WTC11 (cell line): ENCODE measurements around the gene UGGT2.

Source experiments
- ATF6 ChIP-seq: sonication (generic); formaldehyde crosslinking; IDR thresholded peaks from 2 replicates; pipeline ENCODE4 v1.8.1; 2023; ENCODE audit warnings: mild to moderate bottlenecking, missing genetic modification reagents
- CBFB ChIP-seq: sonication (generic); formaldehyde crosslinking; IDR thresholded peaks from 2 replicates; pipeline ENCODE4 v1.8.1; 2022; ENCODE audit warnings: mild to moderate bottlenecking, low read depth, missing genetic modification reagents
- ETV6 ChIP-seq: sonication (generic); formaldehyde crosslinking; IDR thresholded peaks from 2 replicates; pipeline ENCODE4 v1.8.1; 2022; ENCODE audit warnings: mild to moderate bottlenecking, missing genetic modification reagents
- FOXK1 ChIP-seq: sonication (generic); formaldehyde crosslinking; IDR thresholded peaks from 2 replicates; pipeline ENCODE4 v1.8.0; 2022; ENCODE audit warnings: mild to moderate bottlenecking, moderate library complexity, missing genetic modification reagents
- FOXP1 ChIP-seq: sonication (generic); formaldehyde crosslinking; IDR thresholded peaks from 2 replicates; pipeline ENCODE4 v1.8.0; 2022; ENCODE audit warnings: missing genetic modification reagents, mild to moderate bottlenecking, moderate library complexity, borderline replicate concordance
- GRHL2 ChIP-seq: fragments of 250-450 bp; sonication (Bioruptor Pico); IDR thresholded peaks from 2 replicates; pipeline ENCODE4 v1.8.0; 2022; ENCODE audit warnings: mild to moderate bottlenecking, moderate library complexity; ENCODE audit not compliant: insufficient replicate concordance, severe bottlenecking
- MAX ChIP-seq: sonication (generic); formaldehyde crosslinking; IDR thresholded peaks from 2 replicates; pipeline ENCODE4 v1.8.0; 2022; ENCODE audit warnings: mild to moderate bottlenecking, missing genetic modification reagents
- NR1H2 ChIP-seq: sonication (generic); formaldehyde crosslinking; IDR thresholded peaks from 2 replicates; pipeline ENCODE4 v1.9.0; 2021; ENCODE audit warnings: mild to moderate bottlenecking, moderate library complexity, missing genetic modification reagents
- NR2C2 ChIP-seq: sonication (generic); formaldehyde crosslinking; IDR thresholded peaks from 2 replicates; pipeline ENCODE4 v1.8.0; 2022; ENCODE audit warnings: mild to moderate bottlenecking, missing genetic modification reagents
- PRDM15 ChIP-seq: sonication (generic); formaldehyde crosslinking; IDR thresholded peaks from 2 replicates; pipeline ENCODE4 v1.8.0; 2022; ENCODE audit warnings: missing genetic modification reagents
- SMAD3 ChIP-seq: sonication (generic); formaldehyde crosslinking; IDR thresholded peaks from 2 replicates; pipeline ENCODE4 v1.8.0; 2022; ENCODE audit warnings: missing genetic modification reagents, mild to moderate bottlenecking, borderline replicate concordance
- SP1 ChIP-seq: sonication (generic); formaldehyde crosslinking; conservative IDR thresholded peaks from 2 replicates; pipeline ENCODE4 v1.8.1; 2022; ENCODE audit warnings: missing genetic modification reagents
- USF2 ChIP-seq: sonication (generic); formaldehyde crosslinking; IDR thresholded peaks from 2 replicates; pipeline ENCODE4 v1.8.1; 2023; ENCODE audit warnings: mild to moderate bottlenecking, missing genetic modification reagents, moderate library complexity
- TF ChIP-seq, protein P1 (sequence below): fragments of 200-600 bp; IDR thresholded peaks from 2 replicates; pipeline ENCODE4 v1.8.0; 2022; ENCODE audit warnings: antibody characterized with exemption

DNA sequence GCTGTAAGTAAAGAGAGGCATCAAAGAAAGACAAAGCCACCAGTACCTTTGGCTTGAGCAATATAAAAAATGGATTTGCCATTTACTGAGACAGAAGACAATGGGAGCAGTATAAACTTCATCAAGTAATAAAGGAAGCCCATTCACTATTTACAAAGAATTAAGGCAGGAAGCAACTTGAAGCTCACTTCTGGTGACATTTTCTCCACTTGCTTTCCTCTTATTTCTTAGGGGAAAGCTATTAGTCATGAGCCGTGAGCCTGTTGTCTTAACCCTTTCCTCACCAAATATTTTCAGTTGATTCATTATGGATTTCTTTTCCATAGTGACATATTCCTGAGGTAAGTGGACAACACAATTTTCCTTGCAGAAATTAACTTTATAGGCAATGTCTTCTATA is 219.5 kb downstream of the UGGT2 start:
- TF ChIP-seq ATF6 (CRISPR knock-in tag), result no peak
- TF ChIP-seq, protein P1, sequence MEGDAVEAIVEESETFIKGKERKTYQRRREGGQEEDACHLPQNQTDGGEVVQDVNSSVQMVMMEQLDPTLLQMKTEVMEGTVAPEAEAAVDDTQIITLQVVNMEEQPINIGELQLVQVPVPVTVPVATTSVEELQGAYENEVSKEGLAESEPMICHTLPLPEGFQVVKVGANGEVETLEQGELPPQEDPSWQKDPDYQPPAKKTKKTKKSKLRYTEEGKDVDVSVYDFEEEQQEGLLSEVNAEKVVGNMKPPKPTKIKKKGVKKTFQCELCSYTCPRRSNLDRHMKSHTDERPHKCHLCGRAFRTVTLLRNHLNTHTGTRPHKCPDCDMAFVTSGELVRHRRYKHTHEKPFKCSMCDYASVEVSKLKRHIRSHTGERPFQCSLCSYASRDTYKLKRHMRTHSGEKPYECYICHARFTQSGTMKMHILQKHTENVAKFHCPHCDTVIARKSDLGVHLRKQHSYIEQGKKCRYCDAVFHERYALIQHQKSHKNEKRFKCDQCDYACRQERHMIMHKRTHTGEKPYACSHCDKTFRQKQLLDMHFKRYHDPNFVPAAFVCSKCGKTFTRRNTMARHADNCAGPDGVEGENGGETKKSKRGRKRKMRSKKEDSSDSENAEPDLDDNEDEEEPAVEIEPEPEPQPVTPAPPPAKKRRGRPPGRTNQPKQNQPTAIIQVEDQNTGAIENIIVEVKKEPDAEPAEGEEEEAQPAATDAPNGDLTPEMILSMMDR, result no peak
- TF ChIP-seq PRDM15 (CRISPR knock-in tag), result no peak
- no peak for TF ChIP-seq NR2C2
- no peak for TF ChIP-seq FOXK1 (CRISPR knock-in tag)
- TF ChIP-seq ETV6 (CRISPR knock-in tag), result no peak
- no peak for TF ChIP-seq FOXP1 (CRISPR knock-in tag)
- TF ChIP-seq MAX (CRISPR knock-in tag), result no peak
- TF ChIP-seq SP1 (CRISPR knock-in tag), result no peak
- no peak for TF ChIP-seq GRHL2 (CRISPR knock-in tag)
- no peak for TF ChIP-seq USF2 (CRISPR knock-in tag)
- TF ChIP-seq NR1H2, result no peak
- no peak for TF ChIP-seq SMAD3 (CRISPR knock-in tag)
- no peak for TF ChIP-seq CBFB
